T-cell (primary cell): Measurements from ENCODE around the gene THAP6. TPM values are rescaled to one million over a fixed set of nuclear protein-coding genes. Genes with fewer than 3 reads are reported as not detected.

ENCODE experiments used
- ATAC-seq, 4 experiments: fragments of 200-7000 bp in 3 of 4; fragments of 150-1000 bp in 1 of 4; cut with Tn5 transposase; replicated peaks in 1 of 4; 1 replicate in 3 of 4; 2 replicates in 1 of 4; pipeline ENCODE4 v1.10.0; 2021; ENCODE audit warnings: moderate library complexity in 3 of 4, mild to moderate bottlenecking in 2 of 4, moderate number of reproducible peaks in 1 of 4
- CTCF ChIA-PET, 2 donors: fragments of 300-600 bp; sonication (Branson Sonifier 250); formaldehyde crosslinking; loops; one replicate each; lab custom pipeline; 2022; ENCODE audit warnings: antibody characterized with exemption in 2 of 2; lab: Charles Lee
- POLR2A ChIA-PET, 2 donors: fragments of 300-600 bp; sonication (Branson Sonifier 250); formaldehyde crosslinking; loops; one replicate each; lab custom pipeline; 2022; ENCODE audit warnings: antibody characterized with exemption in 2 of 2; lab: Charles Lee
- DNase-seq, 35 experiments: peaks; one replicate each; pipeline versions ENCODE4 v3.0.0 to v3.0.0-alpha.2; 2013 to 2023
- H3K27ac ChIP-seq: one replicate; pipeline ENCODE4 v1.5.1; 2013; ENCODE audit warnings: low read length
- H3K27me3 ChIP-seq, 2 experiments: replicated peaks in 1 of 2; 1 replicate in 1 of 2; 2 replicates in 1 of 2; pipeline versions ENCODE4 v1.6.1 to v1.7.0; 2013; ENCODE audit warnings: low read length in 1 of 2, mixed read lengths in 1 of 2; ENCODE audit not compliant: control insufficient read depth in 2 of 2, insufficient read depth in 2 of 2; ENCODE audit errors: extremely low read depth in 1 of 2
- H3K36me3 ChIP-seq, 2 donors: 1 replicate in 1 of 2; 2 replicates in 1 of 2; pipeline versions ENCODE4 v1.6.1 to v1.7.0; 2013; ENCODE audit warnings: low read length in 1 of 2; ENCODE audit not compliant: control insufficient read depth in 2 of 2, insufficient read depth in 1 of 2; ENCODE audit errors: extremely low read depth in 1 of 2
- H3K4me1 ChIP-seq, 2 experiments: 1 replicate in 1 of 2; 2 replicates in 1 of 2; pipeline versions ENCODE4 v1.6.1 to v1.7.0; 2013; ENCODE audit warnings: low read length in 2 of 2, mixed read lengths in 1 of 2; ENCODE audit not compliant: insufficient read depth in 2 of 2, control insufficient read depth in 1 of 2; ENCODE audit errors: extremely low read depth in 1 of 2
- H3K4me3 ChIP-seq, 2 donors: 1 replicate in 1 of 2; 2 replicates in 1 of 2; pipeline versions ENCODE4 v1.5.1 to v1.7.0; 2013; ENCODE audit warnings: mild to moderate bottlenecking in 2 of 2, low read length in 1 of 2, moderate library complexity in 1 of 2; ENCODE audit not compliant: control insufficient read depth in 1 of 2; ENCODE audit errors: extremely low read depth in 1 of 2
- H3K9me3 ChIP-seq: 2 replicates; pipeline ENCODE4 v1.7.0; 2013
- H3K27ac Mint-ChIP-seq, 2 donors: one replicate each; pipeline ENCODE4 v1.8.0; 2020 to 2021; ENCODE audit warnings: mild to moderate bottlenecking in 2 of 2, mixed read lengths in 2 of 2
- H3K27me3 Mint-ChIP-seq, 2 donors: one replicate each; pipeline ENCODE4 v1.8.0; 2021 to 2022; ENCODE audit warnings: mixed read lengths in 2 of 2
- H3K36me3 Mint-ChIP-seq: one replicate; pipeline ENCODE4 v1.8.0; 2021; ENCODE audit warnings: mixed read lengths
- H3K4me1 Mint-ChIP-seq, 3 donors: one replicate each; pipeline ENCODE4 v1.8.0; 2020 to 2022; ENCODE audit warnings: mixed read lengths in 3 of 3, mild to moderate bottlenecking in 1 of 3
- H3K4me3 Mint-ChIP-seq, 3 donors: one replicate each; pipeline ENCODE4 v1.8.0; 2020 to 2022; ENCODE audit warnings: mild to moderate bottlenecking in 3 of 3, mixed read lengths in 3 of 3, moderate library complexity in 3 of 3
- H3K9me3 Mint-ChIP-seq, 3 donors: one replicate each; pipeline ENCODE4 v1.8.0; 2020 to 2022; ENCODE audit warnings: mixed read lengths in 3 of 3
- WGBS: methylation state at CpG from one replicate; pipeline ENCODE4 v1.1.5; 2013; ENCODE audit warnings: missing lambda C conversion rate; ENCODE audit not compliant: insufficient coverage; 5-methylcytosine and 5-hydroxymethylcytosine counted together
- total RNA-seq, 35 experiments: library from RNA in 6 of 35; stranded (reverse) in 6 of 35; fragments of 120-200 nt in 1 of 35; gene quantifications; one replicate each; pipeline versions ENCODE4 v1.2.1 to v1.2.4 and lab custom pipeline; 2013 to 2026

THAP6 gene
- total RNA-seq, 5 donors from 2014 or later (not counting 1 experiment from before 2014, with no cell fraction given), result 24.4 to 35.5 (median 29.6) TPM

GRCh38 chr4:75494563-75494962 is 19.7 kb upstream of the THAP6 start:
- Mint-ChIP-seq H3K4me1 (peaks cover 34 to 45% (median 38%) of the 10 kb centered on the region in 3 donors), H3K27me3 (no peaks in the 10 kb centered on the region), H3K27ac (no peak overlapping the region), H3K36me3 (peaks cover 60% of the 10 kb centered on the region), H3K9me3 (no peaks in the 10 kb centered on the region), H3K4me3 (no peak overlapping the region)
- peaks cover 2% of the 10 kb centered on the region for H3K9me3 ChIP-seq
- no peaks in the 10 kb centered on the region for H3K27me3 ChIP-seq
- DNase-seq (no peak), ATAC-seq (no peak)
- no peaks in the 10 kb centered on the region for H3K4me1 ChIP-seq
- peaks cover 4 to 57% of the 10 kb centered on the region in 2 donors for H3K36me3 ChIP-seq
- ChIA-PET CTCF (no interaction called here), POLR2A (no interaction called here)
- H3K27ac ChIP-seq, result no peak overlapping the region
- H3K4me3 ChIP-seq, result no peak overlapping the region
- WGBS, result no CpG with 5 or more reads among the region's 1 CpG

GRCh38 chr4:75495476-75495875 is 18.8 kb upstream of the THAP6 start:
- DNase-seq (no peak), ATAC-seq (no peak)
- Mint-ChIP-seq H3K27me3 (no peaks in the 10 kb centered on the region), H3K4me1 (peaks cover 37 to 47% (median 44%) of the 10 kb centered on the region in 3 donors), H3K9me3 (no peaks in the 10 kb centered on the region), H3K27ac (no peak overlapping the region), H3K4me3 (no peak overlapping the region), H3K36me3 (peaks cover 64% of the 10 kb centered on the region)
- ChIA-PET CTCF (no interaction called here), POLR2A (no interaction called here)
- Histone ChIP-seq H3K36me3 (peaks cover 4 to 56% of the 10 kb centered on the region in 2 donors), H3K9me3 (peaks cover 2% of the 10 kb centered on the region), H3K27ac (no peak overlapping the region), H3K27me3 (no peaks in the 10 kb centered on the region), H3K4me1 (no peaks in the 10 kb centered on the region), H3K4me3 (no peak overlapping the region)
- whole genome bisulfite sequencing, result no CpG with 5 or more reads among the region's 2 CpGs

- CTCF ChIA-PET, result no interaction called here
- Mint-ChIP-seq H3K4me1 (peaks cover 39 to 47% (median 44%) of the 10 kb centered on the region in 3 donors), H3K9me3 (no peaks in the 10 kb centered on the region), H3K4me3 (no peak overlapping the region), H3K36me3 (peaks cover 63% of the 10 kb centered on the region), H3K27ac (no peak overlapping the region), H3K27me3 (no peaks in the 10 kb centered on the region)
- Histone ChIP-seq H3K4me1 (no peaks in the 10 kb centered on the region), H3K27ac (no peak overlapping the region), H3K36me3 (peaks cover 4 to 51% of the 10 kb centered on the region in 2 donors), H3K27me3 (no peaks in the 10 kb centered on the region), H3K4me3 (no peak overlapping the region), H3K9me3 (peaks cover 2% of the 10 kb centered on the region)
- whole genome bisulfite sequencing, result no CpG with 5 or more reads among the region's 2 CpGs
- ATAC-seq (no peak), DNase-seq (no peak)
- POLR2A ChIA-PET, result interaction anchor here in 1 of 2 donors (0.6 kb wide), 1 partner anchor 988 kb away, joined by 3 read pairs; no protein-coding TSS in a partner anchor
Measured at GRCh38 chr4:75496406-75496805, 17.9 kb upstream of the THAP6 start.

- no peak overlapping the region for H3K27ac ChIP-seq
- no peak overlapping the region for H3K27ac Mint-ChIP-seq
- H3K4me3 Mint-ChIP-seq, result no peak overlapping the region
- H3K4me1 ChIP-seq, result no peaks in the 10 kb centered on the region
- H3K9me3 ChIP-seq, result peaks cover 2% of the 10 kb centered on the region
- no peak for ATAC-seq
- no peaks in the 10 kb centered on the region for H3K9me3 Mint-ChIP-seq
- H3K36me3 Mint-ChIP-seq, result peaks cover 60% of the 10 kb centered on the region
- ChIA-PET POLR2A (interaction anchor here (0.5 to 0.6 kb wide), 3 partner anchors 14 to 988 kb away, joined by 3 to 4 read pairs (median 3); no protein-coding TSS in a partner anchor), CTCF (no interaction called here)
- peaks cover 39 to 47% (median 44%) of the 10 kb centered on the region in 3 donors for H3K4me1 Mint-ChIP-seq
- no peaks in the 10 kb centered on the region for H3K27me3 Mint-ChIP-seq
- H3K36me3 ChIP-seq, result peaks cover 4 to 49% of the 10 kb centered on the region in 2 donors
- H3K4me3 ChIP-seq, result no peak overlapping the region
- 93% methylated on average over 3 of the region's 5 CpGs for WGBS
- H3K27me3 ChIP-seq, result no peaks in the 10 kb centered on the region
- no peak for DNase-seq
Measured at GRCh38 chr4:75497133-75497532, 17.1 kb upstream of the THAP6 start.

- DNase-seq (no peak), ATAC-seq (no peak)
- Histone ChIP-seq H3K4me3 (no peak overlapping the region), H3K27me3 (no peaks in the 10 kb centered on the region), H3K4me1 (no peaks in the 10 kb centered on the region), H3K9me3 (peaks cover 2% of the 10 kb centered on the region), H3K36me3 (peaks cover 4 to 46% of the 10 kb centered on the region in 2 donors), H3K27ac (no peak overlapping the region)
- Mint-ChIP-seq H3K27me3 (no peaks in the 10 kb centered on the region), H3K4me1 (peaks cover 39 to 47% (median 44%) of the 10 kb centered on the region in 3 donors), H3K36me3 (peaks cover 60% of the 10 kb centered on the region), H3K9me3 (no peaks in the 10 kb centered on the region), H3K27ac (no peak overlapping the region), H3K4me3 (no peak overlapping the region)
- WGBS, result no CpG with 5 or more reads among the region's 2 CpGs
- POLR2A ChIA-PET, result no interaction called here
- CTCF ChIA-PET, result no interaction called here
Measured at GRCh38 chr4:75498041-75498440, 16.2 kb upstream of the THAP6 start.

- peaks cover 64% of the 10 kb centered on the region for H3K36me3 Mint-ChIP-seq
- Histone ChIP-seq H3K27me3 (no peaks in the 10 kb centered on the region), H3K4me3 (no peak overlapping the region), H3K36me3 (peaks cover 4 to 57% of the 10 kb centered on the region in 2 donors), H3K27ac (no peak overlapping the region), H3K9me3 (peaks cover 2% of the 10 kb centered on the region), H3K4me1 (no peaks in the 10 kb centered on the region)
- CTCF ChIA-PET, result interaction anchor here in 1 of 2 donors (0.5 kb wide), 1 partner anchor 943 kb away, joined by 3 read pairs; no protein-coding TSS in a partner anchor
- H3K27me3 Mint-ChIP-seq, result no peaks in the 10 kb centered on the region
- WGBS, result no CpG with 5 or more reads among the region's 2 CpGs
- POLR2A ChIA-PET, result no interaction called here
- no peaks in the 10 kb centered on the region for H3K9me3 Mint-ChIP-seq
- ATAC-seq, result no peak
- no peak overlapping the region for H3K4me3 Mint-ChIP-seq
- H3K4me1 Mint-ChIP-seq, result peaks cover 39 to 45% (median 42%) of the 10 kb centered on the region in 3 donors
- no peak for DNase-seq
- no peak overlapping the region for H3K27ac Mint-ChIP-seq
Measured at GRCh38 chr4:75499900-75500299, 14.4 kb upstream of the THAP6 start.
